NCI-H187 (cell line): ENCODE results near the gene GFM1.

ENCODE experiments used
- DNase-seq, 2 experiments: peaks; one replicate each; lab custom pipeline; 2025; lab: John Stamatoyannopoulos, UW

GFM1 gene

DNA sequence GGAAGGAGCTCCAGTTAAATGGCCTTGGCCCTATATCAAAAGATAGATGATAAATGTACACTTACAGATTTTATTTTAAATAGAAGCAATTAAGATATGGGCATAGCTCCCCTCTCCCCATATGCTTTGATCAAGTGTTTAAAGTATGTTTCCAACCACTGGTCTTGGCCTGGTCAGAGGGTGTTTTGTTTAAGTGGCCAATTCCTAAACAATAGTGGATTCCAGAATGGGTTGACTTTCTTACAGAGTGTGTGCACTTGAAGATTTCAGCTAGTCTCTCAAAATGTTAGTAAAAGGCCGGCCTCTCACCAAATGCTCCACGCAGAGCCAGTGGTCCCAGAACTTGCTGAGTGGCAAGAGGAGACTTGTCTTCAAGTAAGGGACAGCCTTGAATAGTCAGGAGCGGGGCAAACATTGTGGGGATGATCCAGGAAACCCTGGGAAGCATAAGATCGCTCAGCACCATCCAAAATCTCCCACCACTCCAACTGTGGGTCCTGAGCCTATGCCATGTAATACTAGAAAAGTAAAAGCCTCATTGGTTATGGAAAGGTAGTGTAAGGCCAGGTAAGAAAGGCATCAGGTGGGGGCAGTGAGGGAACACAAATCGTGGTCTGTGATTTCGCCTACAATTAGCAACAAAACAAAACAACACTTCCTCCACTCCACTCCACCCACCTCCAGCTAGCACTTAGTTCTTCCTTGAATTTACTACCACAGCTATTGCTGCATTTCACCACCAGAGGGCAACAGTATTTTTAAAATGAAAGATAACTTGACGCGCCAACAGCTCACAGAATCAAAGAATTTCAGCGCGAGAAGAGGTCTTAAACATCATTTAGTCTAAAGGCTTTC lies 83.1 kb downstream of the GFM1 start:
- no peak for DNase-seq

DNA sequence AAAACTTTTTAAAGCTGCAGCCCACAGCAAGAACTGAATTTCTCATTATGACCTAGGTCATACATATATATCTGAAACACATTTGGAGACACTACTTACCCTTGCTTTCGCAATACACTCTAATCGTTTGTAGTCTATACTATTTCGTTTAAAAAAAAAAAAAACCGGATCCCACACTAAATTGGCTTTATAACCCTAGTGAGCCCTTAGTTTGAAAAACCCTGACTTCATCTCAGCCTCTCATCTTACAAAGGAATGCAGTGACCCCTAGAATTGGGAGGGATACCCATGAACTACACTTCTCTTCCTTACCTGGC lies 83.7 kb downstream of the GFM1 start:
- no peak for DNase-seq

DNA sequence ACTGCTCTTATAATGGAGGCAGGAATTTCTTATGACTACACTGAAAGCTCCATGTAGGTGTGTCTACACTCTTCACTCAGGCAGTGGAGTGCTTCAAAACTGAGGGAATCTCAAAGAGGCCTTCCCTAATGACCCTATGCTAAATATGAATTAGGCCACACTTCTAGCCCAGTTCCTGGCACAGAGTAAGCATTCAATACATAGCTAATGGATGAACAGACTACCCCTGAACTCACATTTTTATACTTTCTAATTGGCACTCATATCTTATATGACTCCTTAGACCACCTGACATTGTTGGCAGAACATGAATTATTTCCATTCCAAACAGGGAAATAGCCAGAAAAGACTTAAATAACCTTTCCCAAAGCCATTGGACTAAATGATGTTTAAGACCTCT lies 84.5 kb downstream of the GFM1 start:
- no peak for DNase-seq

DNA sequence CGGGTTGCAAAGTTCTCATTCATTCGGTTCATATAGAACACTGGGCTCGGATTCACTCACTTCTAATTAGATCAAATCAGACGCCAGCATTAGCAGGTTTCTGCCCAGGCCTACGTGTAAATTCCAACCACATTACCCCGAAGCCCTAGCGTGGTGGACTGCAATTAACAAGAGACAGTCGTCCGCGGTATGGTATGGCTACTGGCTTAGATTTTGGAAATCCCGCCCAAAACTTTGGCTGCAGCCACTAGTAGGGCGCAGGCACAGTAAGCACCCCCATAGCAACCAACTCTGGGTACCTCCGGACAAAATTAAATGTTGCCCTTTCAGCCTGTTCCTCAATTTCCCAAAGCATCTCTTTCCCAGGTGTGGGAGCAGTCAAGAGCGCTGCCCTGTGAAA lies 87.2 kb downstream of the GFM1 start:
- DNase-seq: no peak

DNA sequence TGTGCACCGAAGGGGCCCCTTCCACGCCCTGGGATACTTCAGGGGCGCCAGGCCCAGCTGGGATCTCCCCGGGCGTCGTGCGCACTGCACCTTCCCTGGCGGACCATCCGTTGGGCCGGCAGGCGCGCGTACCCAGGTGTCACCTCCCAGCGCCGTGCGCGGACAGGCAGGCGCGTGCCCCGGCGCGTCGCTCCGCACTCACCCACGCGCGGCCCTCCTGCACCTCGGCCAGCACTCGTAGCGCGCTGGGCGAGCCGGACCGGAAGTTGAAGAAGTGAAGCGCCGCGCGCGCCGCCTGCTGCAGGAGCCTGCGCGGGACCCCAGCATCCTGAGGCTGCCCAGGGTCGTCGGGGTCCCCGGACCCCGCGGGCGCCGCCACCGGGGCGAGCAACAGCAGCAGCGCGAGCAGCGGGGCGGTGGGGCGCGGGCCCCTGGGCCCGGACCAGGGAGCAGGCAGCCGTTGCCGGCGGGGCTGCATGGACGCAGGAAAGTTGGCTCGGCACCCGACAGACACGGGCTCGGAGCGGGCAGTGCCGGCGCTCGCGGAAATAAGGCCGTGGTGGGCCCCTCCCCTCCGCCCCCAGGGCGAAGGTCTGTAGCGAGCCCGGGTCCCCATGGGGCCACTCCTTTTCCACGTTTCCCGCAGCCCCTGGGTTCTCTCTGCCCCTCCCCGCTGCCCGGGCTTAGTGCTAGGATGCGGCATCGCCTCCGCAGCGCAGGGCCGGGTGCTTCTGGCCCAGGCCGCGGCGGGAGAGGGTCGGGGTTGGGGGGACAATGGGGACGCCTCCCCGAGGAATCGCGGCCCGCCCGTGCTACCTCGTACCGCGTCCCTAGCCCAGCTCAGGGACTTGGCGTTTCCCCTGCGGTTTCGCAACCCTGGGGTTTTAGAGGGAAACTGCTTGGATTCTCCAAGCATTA lies 87.9 kb downstream of the GFM1 start, which contains the start of gene RARRES1:
TSS of gene RARRES1 (minus strand) at position 520 of the 918 bp plus-strand sequence. CDS start at position 478, 42 bp downstream.
- no peak for DNase-seq

DNA sequence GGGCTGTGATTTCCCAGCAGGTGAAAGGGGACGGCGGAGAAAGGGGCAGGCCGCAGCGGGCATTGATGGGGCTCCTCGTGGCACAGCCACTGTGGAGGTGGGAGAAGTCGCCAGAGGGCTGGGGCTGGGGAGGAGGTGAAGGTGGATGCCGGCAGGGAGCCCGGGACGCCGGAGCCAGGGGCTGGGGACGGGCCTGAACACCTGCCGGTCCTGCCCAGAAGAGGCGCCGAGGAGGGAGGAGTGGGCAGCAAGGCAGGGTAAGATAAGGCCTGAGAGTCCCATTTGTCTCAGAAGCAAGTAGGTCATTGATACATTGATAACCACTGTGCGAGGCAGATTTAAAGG lies 88.5 kb downstream of the GFM1 start:
- DNase-seq: no peak

DNA sequence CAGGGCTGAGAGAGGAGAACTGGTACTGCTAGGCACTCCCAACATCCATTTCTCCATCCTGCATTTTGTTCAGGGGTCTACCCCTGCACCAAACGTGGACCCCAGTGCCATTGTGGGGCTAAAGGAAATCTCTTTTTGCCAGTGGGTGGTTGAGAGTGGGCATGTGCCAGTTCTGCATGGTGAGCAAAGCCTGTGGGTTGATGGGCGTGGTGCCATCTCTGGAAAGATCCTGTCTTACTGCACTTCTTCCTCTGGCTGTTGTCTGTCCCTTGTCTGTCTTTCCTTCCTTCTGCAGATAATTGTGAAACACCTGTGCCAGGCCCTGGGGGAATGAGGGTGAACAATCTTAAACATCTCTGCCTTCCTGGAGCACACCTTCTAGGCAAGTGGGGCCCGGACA lies 89.3 kb downstream of the GFM1 start:
- no peak for DNase-seq

DNA sequence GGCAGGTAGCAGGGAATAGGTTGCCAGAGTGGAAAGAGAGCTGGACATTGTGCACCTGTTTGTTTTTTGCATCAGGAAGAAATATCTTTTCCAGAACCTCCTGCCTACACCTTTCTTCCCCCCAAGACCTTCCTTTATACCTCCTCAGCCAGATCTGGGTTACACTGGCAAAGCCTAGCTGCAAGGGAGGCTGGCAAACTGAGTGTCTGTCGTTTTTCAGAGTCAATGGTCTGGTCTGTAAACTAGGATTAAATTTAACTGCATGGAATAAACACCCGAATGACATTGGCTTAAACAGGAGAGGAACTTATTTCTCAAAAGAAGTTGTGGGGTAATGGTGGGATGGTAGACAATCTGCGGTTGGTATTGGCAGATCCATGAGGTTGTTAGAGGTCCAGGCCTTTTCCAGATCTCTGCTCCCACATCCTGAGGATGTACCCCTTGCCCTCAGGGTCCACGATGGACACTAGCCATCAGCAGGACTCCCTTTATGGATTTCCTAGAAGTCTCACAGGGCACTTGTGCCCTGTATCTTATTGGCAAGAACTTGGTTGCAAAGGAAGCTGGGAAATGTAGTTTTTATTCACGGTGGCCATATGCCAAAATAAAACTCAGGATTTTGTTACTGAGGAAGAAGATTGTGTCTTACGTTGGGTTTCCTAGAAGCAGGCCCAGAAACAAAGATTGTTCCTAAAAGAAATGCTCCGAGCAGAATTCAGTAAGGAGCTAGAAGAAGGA lies 91.1 kb downstream of the GFM1 start:
- no peak for DNase-seq

DNA sequence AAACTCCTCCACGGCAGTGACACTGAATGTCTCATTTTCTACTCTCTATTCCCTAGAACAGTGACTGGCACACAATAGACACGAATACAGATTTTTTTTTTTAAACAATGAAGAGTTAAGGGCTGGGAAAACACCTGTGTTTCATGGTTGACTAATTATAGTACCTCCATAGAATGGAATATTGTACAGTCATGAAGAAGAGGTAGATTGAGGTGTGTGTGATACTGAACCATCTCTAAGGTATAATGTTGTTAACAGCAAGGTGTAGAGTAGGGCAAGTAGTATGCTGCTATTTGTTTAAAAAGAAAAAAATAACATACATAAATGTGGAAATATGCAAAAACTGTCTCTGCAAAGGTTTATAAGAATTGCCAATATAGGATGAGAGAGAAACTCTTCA lies 93.1 kb downstream of the GFM1 start:
- no peak for DNase-seq

DNA sequence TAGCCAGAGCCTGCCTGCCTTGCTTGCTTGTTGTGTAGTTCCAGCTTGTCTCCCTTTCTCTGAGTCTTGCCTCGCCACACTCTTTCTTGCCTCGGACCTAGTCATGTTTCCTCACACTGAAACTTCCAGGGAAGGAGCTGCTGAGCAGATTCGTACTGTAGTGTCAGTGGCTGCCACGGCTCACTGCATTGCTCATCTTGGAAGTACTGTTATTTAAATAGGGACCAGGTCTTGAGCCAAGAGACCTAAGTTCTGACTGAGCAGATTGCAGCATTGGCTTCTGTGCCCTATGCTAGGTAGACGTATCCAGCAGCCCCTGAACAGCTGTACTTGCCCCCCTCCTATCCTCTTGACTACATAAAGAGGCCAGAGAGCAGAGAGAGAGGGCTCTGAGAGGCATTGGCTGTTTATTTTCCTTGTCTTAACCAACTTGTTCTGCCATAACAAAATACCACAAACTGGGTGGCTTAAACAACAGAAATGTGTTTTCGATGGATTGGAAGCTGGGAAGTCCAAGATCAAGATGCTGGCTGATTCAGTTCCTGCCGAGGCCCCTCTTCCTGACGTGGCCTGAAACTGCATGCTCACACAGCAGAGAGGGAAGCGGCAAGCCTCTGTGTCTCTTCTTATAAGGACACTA lies 93.8 kb downstream of the GFM1 start:
- DNase-seq: no peak

DNA sequence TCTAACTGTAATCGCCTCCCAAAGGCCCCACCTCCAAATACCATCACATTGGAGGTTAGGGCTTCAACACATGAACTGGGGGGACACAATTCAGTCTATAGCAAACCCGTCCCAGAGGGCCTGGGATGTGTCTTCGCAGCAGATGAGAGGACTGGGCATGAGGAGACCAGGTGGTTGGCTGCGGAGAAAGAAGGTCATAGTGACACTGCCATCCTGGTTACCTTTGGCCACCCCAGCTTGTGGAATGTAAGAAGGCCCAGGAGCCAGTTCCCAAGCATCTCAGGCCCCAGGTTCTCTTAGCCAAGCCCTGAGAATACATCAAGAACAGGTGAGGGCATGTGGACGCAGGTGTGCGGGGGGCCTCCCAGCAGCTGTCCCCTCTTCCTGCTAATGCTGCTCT lies 94.3 kb downstream of the GFM1 start:
- DNase-seq: no peak

DNA sequence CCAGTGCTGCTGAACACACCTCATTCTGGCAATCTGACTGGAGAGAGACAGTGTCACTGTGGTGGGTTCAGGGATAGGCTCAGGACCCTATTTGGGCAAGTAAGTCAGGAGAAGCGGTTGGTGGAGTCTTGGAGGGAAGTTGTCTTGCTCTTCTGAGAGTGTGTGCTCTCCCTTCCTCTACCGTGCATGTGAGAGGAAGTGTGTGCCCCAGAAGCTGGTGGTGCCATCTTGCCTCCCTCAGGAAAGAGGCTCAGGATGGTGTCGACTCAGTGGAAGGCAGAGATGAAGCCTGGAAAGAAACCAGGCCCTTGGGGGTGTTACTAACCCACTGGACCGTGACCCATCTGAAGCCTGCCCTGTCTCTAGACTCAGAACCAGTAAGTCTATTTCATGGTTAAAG lies 94.8 kb downstream of the GFM1 start:
- no peak for DNase-seq

DNA sequence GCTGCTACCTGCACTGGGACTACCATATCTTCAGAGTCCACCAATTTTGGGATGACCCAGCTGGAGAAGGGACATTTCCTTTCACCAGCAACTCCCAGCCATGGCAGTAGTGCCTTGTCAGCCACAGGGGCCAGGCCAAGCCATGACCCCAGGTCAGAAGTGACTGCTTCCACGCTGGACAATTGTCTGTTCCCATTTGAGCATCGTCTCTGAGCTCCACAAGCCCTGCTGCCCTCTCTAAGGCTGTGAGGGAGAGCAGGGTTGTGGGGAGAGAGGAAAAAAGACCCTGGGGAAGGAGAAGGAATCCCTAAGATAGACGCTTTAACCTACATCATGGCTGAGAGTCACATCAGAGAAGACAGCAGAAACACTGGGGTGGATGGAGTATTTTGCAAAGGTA lies 95.3 kb downstream of the GFM1 start:
- DNase-seq: no peak
